Endothelial cell (in vitro differentiated cells): Measurements from ENCODE around the gene FHL3. TPM values are rescaled to one million over a fixed set of nuclear protein-coding genes. Genes with fewer than 3 reads are reported as not detected.

ENCODE experiments used
- DNase-seq: peaks from one replicate; pipeline ENCODE4 v3.0.0; 2021; ENCODE audit warnings: low spot score
- H3K27ac Mint-ChIP-seq: one replicate; pipeline ENCODE4 v1.8.0; 2021; ENCODE audit warnings: mixed read lengths, inconsistent platforms; ENCODE audit not compliant: unreplicated experiment
- H3K27me3 Mint-ChIP-seq: one replicate; pipeline ENCODE4 v1.8.0; 2021; ENCODE audit warnings: mild to moderate bottlenecking, moderate library complexity, mixed read lengths, inconsistent platforms; ENCODE audit not compliant: unreplicated experiment
- H3K36me3 Mint-ChIP-seq: one replicate; pipeline ENCODE4 v1.8.0; 2021; ENCODE audit warnings: mild to moderate bottlenecking, low read depth, mixed read lengths, inconsistent platforms; ENCODE audit not compliant: unreplicated experiment
- H3K4me1 Mint-ChIP-seq: one replicate; pipeline ENCODE4 v1.8.0; 2021; ENCODE audit warnings: mild to moderate bottlenecking, mixed read lengths, inconsistent platforms; ENCODE audit not compliant: unreplicated experiment
- H3K4me3 Mint-ChIP-seq: one replicate; pipeline ENCODE4 v1.8.0; 2021; ENCODE audit warnings: mild to moderate bottlenecking, mixed read lengths, inconsistent platforms; ENCODE audit not compliant: unreplicated experiment
- H3K9me3 Mint-ChIP-seq: one replicate; pipeline ENCODE4 v1.8.0; 2021; ENCODE audit warnings: mixed read lengths, inconsistent platforms; ENCODE audit not compliant: unreplicated experiment
- total RNA-seq: library from RNA; stranded (reverse); fragmentation: NEBNext Ultra II Directional; extraction: Animal tissue kit (Norgen Biotek cat#: 25700); gene quantifications from one replicate; pipeline ENCODE4 v1.2.1, GENCODE V29; 2021; ENCODE audit not compliant: unreplicated experiment
- TF ChIP-seq, protein P1 (sequence below): fragments of 200-600 bp; sonication (generic); IDR thresholded peaks from one replicate; pipeline ENCODE4 v1.5.0; 2021; ENCODE audit warnings: antibody characterized with exemption; ENCODE audit not compliant: unreplicated experiment

The FHL3 gene
- total RNA-seq, 1 donor from 2014 or later, result 142 TPM

DNA sequence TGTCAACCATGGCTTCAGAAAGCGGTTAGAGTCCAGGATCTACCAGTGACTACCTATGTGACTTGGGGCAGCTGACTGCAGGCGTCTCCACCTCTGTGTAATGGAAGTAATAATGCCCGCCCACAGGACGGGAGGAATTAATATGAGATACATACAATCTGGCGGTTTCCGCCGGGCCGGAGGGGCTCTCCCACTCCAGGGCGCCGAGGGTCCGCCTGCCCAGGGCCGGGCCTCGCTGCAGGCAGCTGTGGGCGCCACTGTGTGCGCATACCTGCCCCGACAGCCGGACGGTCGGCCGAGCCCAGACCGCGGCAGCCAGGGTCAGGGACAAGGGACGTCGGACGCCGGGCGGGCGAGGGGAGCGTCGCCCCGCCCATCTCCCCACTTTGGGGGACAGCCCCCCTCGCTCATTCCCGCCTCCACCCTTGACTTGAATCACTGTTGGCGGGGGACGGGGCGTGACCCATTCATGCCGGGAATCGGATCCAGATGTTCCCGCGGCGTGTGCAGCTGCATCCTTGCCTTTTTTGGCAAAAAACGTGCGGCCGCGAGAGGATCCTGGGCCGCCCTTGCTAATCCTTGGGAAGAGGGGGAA, 9.5 kb downstream of the FHL3 start:
- Mint-ChIP-seq H3K9me3 (no peaks in the 10 kb centered on the region), H3K4me1 (peaks cover 48% of the 10 kb centered on the region), H3K4me3 (no peak overlapping the region), H3K27ac (peak overlapping the region; percentile 48), H3K27me3 (peaks cover 15% of the 10 kb centered on the region), H3K36me3 (peaks cover 35% of the 10 kb centered on the region)
- TF ChIP-seq, protein P1, sequence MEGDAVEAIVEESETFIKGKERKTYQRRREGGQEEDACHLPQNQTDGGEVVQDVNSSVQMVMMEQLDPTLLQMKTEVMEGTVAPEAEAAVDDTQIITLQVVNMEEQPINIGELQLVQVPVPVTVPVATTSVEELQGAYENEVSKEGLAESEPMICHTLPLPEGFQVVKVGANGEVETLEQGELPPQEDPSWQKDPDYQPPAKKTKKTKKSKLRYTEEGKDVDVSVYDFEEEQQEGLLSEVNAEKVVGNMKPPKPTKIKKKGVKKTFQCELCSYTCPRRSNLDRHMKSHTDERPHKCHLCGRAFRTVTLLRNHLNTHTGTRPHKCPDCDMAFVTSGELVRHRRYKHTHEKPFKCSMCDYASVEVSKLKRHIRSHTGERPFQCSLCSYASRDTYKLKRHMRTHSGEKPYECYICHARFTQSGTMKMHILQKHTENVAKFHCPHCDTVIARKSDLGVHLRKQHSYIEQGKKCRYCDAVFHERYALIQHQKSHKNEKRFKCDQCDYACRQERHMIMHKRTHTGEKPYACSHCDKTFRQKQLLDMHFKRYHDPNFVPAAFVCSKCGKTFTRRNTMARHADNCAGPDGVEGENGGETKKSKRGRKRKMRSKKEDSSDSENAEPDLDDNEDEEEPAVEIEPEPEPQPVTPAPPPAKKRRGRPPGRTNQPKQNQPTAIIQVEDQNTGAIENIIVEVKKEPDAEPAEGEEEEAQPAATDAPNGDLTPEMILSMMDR, result no peak
- DNase-seq, result peak; percentile 47

DNA sequence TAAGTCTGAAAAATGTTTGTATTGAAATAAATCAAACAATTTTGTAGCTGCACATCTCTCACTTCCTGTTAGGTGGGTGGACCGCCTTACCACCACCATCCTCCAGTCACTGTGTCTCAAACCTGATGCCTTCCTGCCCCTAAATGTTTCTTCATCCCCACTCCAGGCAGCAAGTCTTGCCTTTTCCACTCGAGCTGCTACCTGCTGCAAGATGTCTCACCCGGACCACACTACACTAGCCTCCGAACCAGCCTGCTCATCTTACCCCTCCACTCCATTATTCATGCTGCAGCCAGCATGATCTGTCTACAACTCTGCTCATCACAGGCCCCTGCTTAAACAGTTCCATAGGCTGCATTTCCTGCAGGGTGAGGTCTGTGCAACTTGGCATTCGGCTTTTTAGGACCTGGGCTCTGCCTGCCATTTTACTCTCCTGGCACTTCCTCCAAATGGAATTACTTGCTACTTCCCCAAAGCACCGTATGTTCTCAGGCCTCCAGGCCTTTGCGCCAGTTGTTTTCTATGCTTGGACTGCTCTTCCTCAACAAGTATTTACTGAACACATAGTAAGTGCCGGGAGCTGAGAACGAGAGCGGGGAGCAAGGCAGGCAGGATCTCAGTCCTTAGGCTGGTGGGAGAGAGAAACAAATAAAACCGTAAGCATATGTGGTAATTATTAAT, 10.3 kb downstream of the FHL3 start:
- Mint-ChIP-seq H3K4me1 (peaks cover 47% of the 10 kb centered on the region), H3K27ac (peak overlapping the region; percentile 80), H3K36me3 (peaks cover 35% of the 10 kb centered on the region), H3K9me3 (no peaks in the 10 kb centered on the region), H3K27me3 (peaks cover 18% of the 10 kb centered on the region), H3K4me3 (peak overlapping the region; percentile 39)
- no peak for DNase-seq
- TF ChIP-seq, protein P1, result no peak

DNA sequence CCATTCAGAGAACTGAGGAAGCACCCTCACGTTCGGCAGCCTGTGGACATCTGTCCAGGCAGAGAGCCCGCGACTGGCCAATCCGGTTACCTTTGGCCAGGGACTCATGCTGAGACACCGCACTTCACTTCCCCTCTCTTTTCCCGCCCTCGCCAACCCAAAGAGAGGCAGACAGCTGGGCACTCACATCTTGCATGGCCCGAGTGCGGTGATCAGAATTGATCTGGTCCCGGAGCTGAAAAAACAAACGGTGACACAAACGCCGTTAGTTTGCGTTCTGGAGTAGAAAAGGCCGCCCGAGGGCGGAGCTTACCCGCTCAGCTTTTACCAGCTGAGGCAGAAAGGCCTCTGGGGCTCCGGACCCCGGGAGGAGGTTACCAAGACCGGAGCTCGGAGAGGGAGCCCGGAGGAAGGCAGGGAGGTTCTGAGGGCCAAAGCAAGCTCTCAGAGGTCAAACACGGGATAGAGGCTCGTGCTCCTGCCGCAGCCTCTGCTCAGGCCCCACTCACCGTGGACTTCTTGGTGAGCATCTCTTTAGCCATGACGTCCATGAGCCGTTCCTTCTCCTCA, 15.9 kb downstream of the FHL3 start:
- H3K27me3 Mint-ChIP-seq, result peaks cover 11% of the 10 kb centered on the region
- H3K27ac Mint-ChIP-seq, result peak overlapping the region; percentile 64
- peak overlapping the region; percentile 99 for H3K4me3 Mint-ChIP-seq
- H3K36me3 Mint-ChIP-seq, result peaks cover 13% of the 10 kb centered on the region
- no peaks in the 10 kb centered on the region for H3K9me3 Mint-ChIP-seq
- TF ChIP-seq, protein P1, result no peak
- H3K4me1 Mint-ChIP-seq, result peaks cover 7% of the 10 kb centered on the region
- DNase-seq, result peak; percentile 43

DNA sequence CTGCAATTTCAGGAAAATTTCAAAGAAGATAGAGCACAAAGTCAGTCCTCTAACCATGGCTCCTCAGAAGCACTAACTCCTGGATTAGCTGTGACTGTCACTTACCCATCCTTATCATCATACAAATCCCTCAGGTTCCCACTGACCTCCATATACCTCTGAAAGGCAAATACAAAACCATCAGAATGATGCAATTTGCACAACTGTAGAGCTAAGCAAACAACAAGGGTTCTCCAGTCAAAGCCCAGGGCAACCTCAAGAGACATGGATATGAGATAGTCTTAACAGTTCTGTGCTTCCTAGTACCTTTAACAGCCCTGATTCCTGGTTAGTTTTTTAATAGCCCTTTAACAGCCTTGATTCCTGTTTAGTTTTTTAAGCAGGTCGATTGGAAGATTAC, 17.6 kb downstream of the FHL3 start:
- H3K4me1 Mint-ChIP-seq, result peaks cover 7% of the 10 kb centered on the region
- H3K36me3 Mint-ChIP-seq, result peaks cover 18% of the 10 kb centered on the region
- H3K27ac Mint-ChIP-seq, result peak overlapping the region; percentile 14
- no peak overlapping the region for H3K4me3 Mint-ChIP-seq
- H3K9me3 Mint-ChIP-seq, result no peaks in the 10 kb centered on the region
- H3K27me3 Mint-ChIP-seq, result peaks cover 11% of the 10 kb centered on the region
- no peak for DNase-seq
- TF ChIP-seq, protein P1, result no peak

DNA sequence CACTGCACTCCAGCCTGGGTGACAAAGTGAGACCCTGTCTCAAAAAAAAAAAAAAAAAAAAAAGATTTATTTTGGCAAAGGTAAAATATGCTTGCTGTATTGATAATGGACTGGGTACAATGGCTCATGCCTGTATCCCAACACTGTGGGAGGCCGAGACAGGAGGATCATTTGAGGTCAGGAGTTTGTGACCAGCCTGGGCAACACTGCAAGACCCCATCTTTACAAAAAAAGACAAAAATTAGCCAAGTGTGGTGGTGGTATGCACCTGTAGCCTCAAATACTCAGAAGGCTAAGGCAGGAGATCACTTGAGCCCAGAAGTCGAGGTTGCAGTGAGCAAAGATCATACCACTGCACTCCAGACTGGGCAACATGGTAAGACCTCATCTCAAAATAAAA, 21.8 kb downstream of the FHL3 start:
- TF ChIP-seq, protein P1, result no peak
- H3K27me3 Mint-ChIP-seq, result peaks cover 3% of the 10 kb centered on the region
- H3K4me3 Mint-ChIP-seq, result no peak overlapping the region
- peaks cover 38% of the 10 kb centered on the region for H3K36me3 Mint-ChIP-seq
- no peaks in the 10 kb centered on the region for H3K4me1 Mint-ChIP-seq
- no peak for DNase-seq
- no peaks in the 10 kb centered on the region for H3K9me3 Mint-ChIP-seq
- H3K27ac Mint-ChIP-seq, result no peak overlapping the region
